Pancreas (tissue), 10 donors: ENCODE results near the gene ANKS6. TPM values are rescaled to one million over a fixed set of nuclear protein-coding genes. Genes with fewer than 3 reads are reported as not detected.

Experiments
- ATAC-seq, 4 donors: fragments of 200-7000 bp; cut with Tn5 transposase; one replicate each; pipeline versions ENCODE4 v1.8.0 to v1.9.1; 2020; ENCODE audit warnings: mild to moderate bottlenecking in 4 of 4, moderate library complexity in 4 of 4
- DNase-seq, 6 donors: peaks; one replicate each; pipeline ENCODE4 v3.0.0-alpha.2; 2020
- FAIRE-seq: peaks from 2 replicates; lab custom pipeline; 2012; peaks lifted over from hg19 to GRCh38; lab: Jason Lieb, UNC
- H3K27ac ChIP-seq, 4 donors: fragments of 200-600 bp; sonication (generic); 1 replicate in 3 of 4; 2 replicates in 1 of 4; pipeline versions ENCODE4 v1.5.0 to v1.8.0; 2020
- H3K27me3 ChIP-seq, 4 donors: fragments of 200-600 bp; one replicate each; pipeline ENCODE4 v1.8.0; 2021
- H3K36me3 ChIP-seq, 3 donors: fragments of 200-600 bp; sonication (generic) in 1 of 3; one replicate each; pipeline versions ENCODE4 v1.5.0 to v1.8.0; 2020 to 2021
- H3K4me1 ChIP-seq, 3 donors: fragments of 200-600 bp; one replicate each; pipeline ENCODE4 v1.8.0; 2021
- H3K4me3 ChIP-seq, 4 donors: fragments of 200-600 bp; sonication (generic) in 2 of 4; one replicate each; pipeline versions ENCODE4 v1.5.0 to v1.8.0; 2020 to 2021
- H3K9me3 ChIP-seq, 4 donors: fragments of 200-600 bp; one replicate each; pipeline ENCODE4 v1.8.0; 2021
- WGBS, 2 donors: extraction: QIAGEN DNeasy Blood & Tissue Kit; methylation state at CpG; one replicate each; pipeline ENCODE4 v1.1.7; 2013; 5-methylcytosine and 5-hydroxymethylcytosine counted together
- intact Hi-C, 3 donors: fragments of 100-400 bp; cut with DNase I; formaldehyde crosslinking; loops; one replicate each; pipeline versions ENCODE4 v1.11.1 to v1.14.2; 2022
- polyA plus RNA-seq, 2 donors: library from polyadenylated mRNA; stranded (reverse); fragments of 200-250 nt; gene quantifications; one replicate each; pipeline ENCODE4 v1.2.3, GENCODE V29; 2013
- total RNA-seq, 6 donors: library from RNA; stranded (reverse); fragmentation: NEBNext Ultra II Directional in 4 of 6; extraction: Animal tissue kit (Norgen Biotek cat#: 25700) in 4 of 6; gene quantifications; one replicate each; pipeline versions ENCODE4 v1.2.1 to v1.2.4, GENCODE V29; 2021 to 2023
- TF ChIP-seq, protein P1 (sequence below), 4 donors: fragments of 200-600 bp; sonication (generic) in 3 of 4; IDR thresholded peaks; one replicate each; pipeline versions ENCODE4 v1.5.0 to v1.8.0; 2021; ENCODE audit warnings: antibody characterized with exemption in 4 of 4
- donor health status: healthy with polysubstance abuse.
- donor health status: DM: no; HTN: no; CAD: no; lungs with moderate emphysema.
- donor health status: DM: no; HTN: no; CAD: no.
- donor health status: control.
- donor health status: control.
- donor health status: Bipolar disorder and iron deficiency.
- donor health status: DM: yes; HTN: yes; CAD: no.
- donor health status: DM: no; HTN: no; CAD: no.
- donor health status: DM: no; HTN: no; CAD: no.
- donor health status: DM: yes; HTN: yes; CAD: no.

Gene ANKS6
- total and polyA plus RNA-seq, 8 donors: 10.6 to 20.6 (median 12.3) TPM

DNA sequence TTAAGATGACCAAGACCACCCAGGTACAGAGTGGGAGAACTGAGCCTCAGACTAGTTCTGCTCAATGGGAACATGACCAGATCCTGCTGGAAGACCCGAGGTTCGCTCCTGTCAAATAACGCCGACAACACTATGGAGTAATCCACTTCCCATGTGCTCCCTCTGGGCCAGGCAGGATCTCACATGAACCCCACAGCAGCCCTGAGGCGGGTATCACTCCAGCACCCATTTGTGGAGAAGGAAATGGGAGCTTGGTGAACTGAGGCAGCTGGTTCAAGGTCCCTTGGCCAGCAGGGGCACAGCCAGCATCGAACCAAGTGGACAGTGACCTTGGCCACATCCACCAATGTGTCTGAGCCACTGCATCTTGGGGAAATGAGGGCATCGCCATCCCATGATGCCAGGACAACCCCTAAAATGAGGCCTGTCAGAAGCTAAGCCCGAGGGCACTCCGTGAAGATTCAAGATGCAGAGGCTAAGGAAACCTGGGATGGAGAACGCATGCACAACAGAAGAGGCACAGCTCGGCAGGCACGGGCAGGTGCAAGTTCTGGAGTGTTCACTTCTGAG, 8.5 kb downstream of the ANKS6 start:
- DNase-seq: no peak
- intact Hi-C loops: no loop called here
- Histone ChIP-seq H3K4me3 (no peak overlapping the region), H3K27me3 (no peaks in the 10 kb centered on the region), H3K9me3 (no peaks in the 10 kb centered on the region), H3K27ac (no peak overlapping the region), H3K36me3 (no peaks in the 10 kb centered on the region), H3K4me1 (peaks cover 0 to 5% (median 0%) of the 10 kb centered on the region in 3 donors)
- TF ChIP-seq, protein P1, sequence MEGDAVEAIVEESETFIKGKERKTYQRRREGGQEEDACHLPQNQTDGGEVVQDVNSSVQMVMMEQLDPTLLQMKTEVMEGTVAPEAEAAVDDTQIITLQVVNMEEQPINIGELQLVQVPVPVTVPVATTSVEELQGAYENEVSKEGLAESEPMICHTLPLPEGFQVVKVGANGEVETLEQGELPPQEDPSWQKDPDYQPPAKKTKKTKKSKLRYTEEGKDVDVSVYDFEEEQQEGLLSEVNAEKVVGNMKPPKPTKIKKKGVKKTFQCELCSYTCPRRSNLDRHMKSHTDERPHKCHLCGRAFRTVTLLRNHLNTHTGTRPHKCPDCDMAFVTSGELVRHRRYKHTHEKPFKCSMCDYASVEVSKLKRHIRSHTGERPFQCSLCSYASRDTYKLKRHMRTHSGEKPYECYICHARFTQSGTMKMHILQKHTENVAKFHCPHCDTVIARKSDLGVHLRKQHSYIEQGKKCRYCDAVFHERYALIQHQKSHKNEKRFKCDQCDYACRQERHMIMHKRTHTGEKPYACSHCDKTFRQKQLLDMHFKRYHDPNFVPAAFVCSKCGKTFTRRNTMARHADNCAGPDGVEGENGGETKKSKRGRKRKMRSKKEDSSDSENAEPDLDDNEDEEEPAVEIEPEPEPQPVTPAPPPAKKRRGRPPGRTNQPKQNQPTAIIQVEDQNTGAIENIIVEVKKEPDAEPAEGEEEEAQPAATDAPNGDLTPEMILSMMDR (IDR thresholded peaks at IDR 0.05): no peak
- no peak for FAIRE-seq
- no peak for ATAC-seq
- WGBS, 2 donors: 87 to 89% methylated on average over 12 of the region's 12 CpGs

DNA sequence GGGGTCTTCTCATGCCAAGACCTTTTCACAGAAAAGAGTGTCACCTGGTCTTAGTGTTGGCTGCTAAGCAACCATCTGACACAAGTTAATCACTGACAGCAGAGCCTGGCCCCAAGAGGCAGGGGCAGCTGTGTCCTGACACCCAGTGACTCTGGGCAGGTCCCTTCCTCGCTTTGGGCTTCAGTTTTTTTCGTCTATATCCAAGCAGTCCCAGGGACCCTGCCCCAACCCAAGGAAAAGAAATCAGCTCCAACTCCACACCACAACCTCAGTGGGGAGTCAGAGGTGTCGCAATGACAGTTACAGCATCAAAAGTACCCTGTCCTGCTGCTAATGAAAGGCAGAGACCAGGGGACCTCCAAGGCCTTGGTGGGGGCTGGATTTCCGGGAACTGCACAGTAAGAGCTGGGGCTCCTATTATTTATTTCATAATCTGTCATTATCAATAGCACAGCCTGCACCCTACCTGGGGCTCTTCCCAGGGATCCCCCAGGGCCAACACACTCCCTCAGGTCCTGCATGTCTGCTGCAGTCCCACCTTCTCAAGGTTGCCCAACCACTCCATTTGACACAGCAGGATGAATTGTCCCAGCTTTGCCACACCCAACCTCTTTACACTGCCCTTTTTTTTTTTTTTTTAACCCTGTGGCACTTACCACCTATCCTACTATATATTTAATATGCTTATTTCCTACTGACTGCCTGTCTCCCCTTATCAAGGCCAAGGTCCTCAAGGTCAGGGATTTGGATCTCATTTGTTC, 9.4 kb downstream of the ANKS6 start:
- no peak for DNase-seq
- Histone ChIP-seq H3K27me3 (no peaks in the 10 kb centered on the region), H3K27ac (no peak overlapping the region), H3K9me3 (no peaks in the 10 kb centered on the region), H3K4me1 (peaks cover 0 to 5% (median 0%) of the 10 kb centered on the region in 3 donors), H3K4me3 (no peak overlapping the region), H3K36me3 (no peaks in the 10 kb centered on the region)
- TF ChIP-seq, protein P1 (IDR thresholded peaks at IDR 0.05): no peak
- ATAC-seq: no peak
- FAIRE-seq: no peak
- WGBS, 2 donors: 90 to 91% methylated on average over 4 of the region's 4 CpGs
- intact Hi-C loops: no loop called here

DNA sequence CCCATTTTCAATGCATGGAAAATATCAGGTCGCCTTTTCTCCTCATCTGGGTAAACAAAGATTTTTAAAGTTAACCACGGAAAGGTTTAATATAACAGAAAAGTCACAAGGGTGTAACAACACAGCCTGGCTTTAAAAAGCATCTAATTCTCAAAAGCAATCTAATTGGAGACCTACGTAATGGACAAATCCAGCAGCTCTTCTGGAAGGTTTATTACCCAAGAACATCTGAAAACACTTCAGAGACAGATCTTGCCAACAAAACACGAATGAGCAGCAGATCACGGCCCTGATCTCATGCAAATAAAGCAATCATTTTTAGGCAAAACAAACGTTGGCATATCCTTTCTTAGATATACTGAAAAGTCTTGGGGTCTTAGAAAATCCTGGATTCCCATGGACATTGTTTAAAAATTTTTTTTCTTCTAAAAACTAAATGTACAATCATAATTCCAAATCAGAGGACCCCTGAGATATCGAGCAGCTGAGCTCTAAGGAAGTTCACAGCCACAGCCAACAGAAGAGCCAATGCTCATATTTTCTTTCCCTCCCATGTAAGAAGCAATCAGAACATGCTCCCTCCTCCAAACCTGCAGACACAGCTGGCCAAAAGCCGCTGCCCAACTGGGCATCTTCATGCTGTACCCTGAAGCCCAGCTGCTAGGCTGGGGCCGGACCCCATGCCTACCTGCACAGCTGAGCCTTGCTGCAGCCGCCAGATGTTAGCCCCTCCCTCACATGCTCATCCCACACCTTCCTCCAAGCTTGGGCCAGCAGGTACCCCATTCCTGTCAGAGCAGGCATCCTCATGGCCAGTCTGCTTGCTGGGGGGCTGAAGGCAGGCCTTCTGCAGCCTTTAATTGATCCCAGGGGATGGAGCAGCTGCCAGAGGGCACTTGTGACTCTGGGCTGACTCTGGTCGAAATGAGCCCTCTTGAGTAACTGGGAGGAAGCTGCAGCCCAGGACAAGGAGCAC, 11.2 kb downstream of the ANKS6 start:
- FAIRE-seq: no peak
- 74 to 78% methylated on average over 11 of the region's 11 CpGs for WGBS, 2 donors
- DNase-seq: no peak
- intact Hi-C loops: no loop called here
- no peak for ATAC-seq
- Histone ChIP-seq H3K4me1 (no peaks in the 10 kb centered on the region), H3K36me3 (peaks cover 0 to 5% (median 0%) of the 10 kb centered on the region in 3 donors), H3K27me3 (no peaks in the 10 kb centered on the region), H3K4me3 (no peak overlapping the region), H3K27ac (no peak overlapping the region), H3K9me3 (no peaks in the 10 kb centered on the region)
- TF ChIP-seq, protein P1 (IDR thresholded peaks at IDR 0.05): no peak

DNA sequence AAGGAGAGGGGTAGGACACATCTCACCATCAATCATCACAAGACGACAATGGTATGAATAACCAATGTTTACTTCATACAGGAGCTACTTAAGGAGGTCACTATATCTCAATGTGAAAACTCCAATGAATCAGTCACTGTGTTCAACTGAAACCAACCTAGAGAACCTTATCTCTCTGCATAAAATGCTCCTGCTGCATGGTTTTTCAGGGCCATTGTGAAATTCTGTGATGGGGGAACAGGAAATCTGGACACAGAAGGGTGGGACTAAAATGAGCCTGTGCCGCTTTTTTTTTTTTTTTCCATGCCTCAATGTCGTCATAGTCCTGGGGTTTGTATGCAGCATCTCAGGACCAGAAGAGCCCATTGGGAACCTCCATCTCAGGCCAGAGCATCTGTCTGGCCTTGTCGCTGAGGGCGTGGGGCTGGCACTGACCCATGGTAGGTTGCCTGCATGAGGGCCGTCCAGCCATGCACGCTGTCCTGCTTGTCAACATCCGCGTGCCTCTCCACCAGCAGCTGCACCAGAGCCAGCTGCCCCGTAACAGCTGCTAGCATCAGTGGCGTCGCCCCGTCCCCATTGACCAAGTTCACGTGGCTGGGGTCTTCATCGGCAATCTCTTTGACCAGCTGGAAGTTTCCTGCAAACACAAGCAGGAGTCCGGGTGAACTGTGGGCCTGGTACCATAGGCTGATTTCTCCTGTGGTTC, 12.7 kb downstream of the ANKS6 start:
- no peaks in the 10 kb centered on the region for H3K4me1 ChIP-seq
- DNase-seq (no peak), FAIRE-seq (no peak), ATAC-seq (no peak)
- peaks cover 0 to 5% (median 0%) of the 10 kb centered on the region in 3 donors for H3K36me3 ChIP-seq
- H3K27ac ChIP-seq: no peak overlapping the region
- H3K27me3 ChIP-seq: no peaks in the 10 kb centered on the region
- TF ChIP-seq, protein P1 (IDR thresholded peaks at IDR 0.05): no peak
- no peak overlapping the region for H3K4me3 ChIP-seq
- H3K9me3 ChIP-seq: no peaks in the 10 kb centered on the region
- 91 to 92% methylated on average over 16 of the region's 16 CpGs for WGBS, 2 donors
- intact Hi-C loops: no loop called here
